ENCODE data around the gene STEAP4.
"Not testable (repeated sequence)": the region's sequence is repeated elsewhere in the genome, so short reads cannot be mapped to it uniquely, and the experiment has no call there.

STEAP4 gene

DNA sequence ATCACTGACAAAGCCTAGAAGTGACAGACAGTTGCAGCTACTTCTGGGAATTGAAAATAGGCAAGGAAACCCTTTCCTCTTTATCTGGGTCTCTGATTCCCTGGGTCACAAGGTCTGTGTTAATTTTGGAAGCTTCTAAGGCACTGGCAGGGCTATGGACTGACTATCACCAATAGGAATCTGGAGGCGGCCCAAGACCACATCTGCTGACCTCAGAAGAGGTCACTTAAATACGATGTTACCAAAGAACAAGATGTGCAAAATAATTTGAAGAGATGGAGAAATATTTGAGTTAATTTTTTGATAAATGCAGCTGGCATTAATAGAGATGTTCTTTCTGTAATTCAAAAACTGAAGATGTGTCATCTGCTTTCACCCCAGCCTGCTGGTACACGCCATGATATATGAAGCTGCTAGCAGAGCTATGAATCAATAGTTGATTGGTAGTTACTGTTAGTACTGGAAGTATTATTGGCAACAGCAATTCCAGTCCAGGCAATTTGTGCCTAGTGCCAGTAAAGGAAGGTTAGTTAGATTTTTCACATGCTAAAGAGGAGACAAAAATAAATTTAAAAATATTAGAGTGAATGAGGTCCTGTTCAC, 5.5 kb upstream of the STEAP4 start:
- no peak for DNase-seq

DNA sequence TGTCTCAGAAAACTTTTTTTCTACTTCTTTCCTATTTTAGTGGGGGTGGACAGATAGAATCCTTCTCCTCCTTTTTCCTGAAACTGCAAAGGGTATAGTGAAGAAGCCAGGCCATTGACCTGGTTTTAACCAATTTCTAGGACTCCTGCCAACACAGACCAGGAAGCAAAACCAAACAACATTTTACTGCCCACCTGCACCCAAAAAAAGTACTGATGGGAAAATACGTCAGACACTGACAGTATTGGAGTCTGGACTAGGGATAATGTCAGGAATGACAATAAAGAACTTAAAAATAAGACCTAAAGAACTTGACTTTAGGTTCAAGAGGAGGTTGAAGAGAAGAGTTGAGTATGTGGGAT, 5.0 kb upstream of the STEAP4 start:
- DNase-seq, result no peak

DNA sequence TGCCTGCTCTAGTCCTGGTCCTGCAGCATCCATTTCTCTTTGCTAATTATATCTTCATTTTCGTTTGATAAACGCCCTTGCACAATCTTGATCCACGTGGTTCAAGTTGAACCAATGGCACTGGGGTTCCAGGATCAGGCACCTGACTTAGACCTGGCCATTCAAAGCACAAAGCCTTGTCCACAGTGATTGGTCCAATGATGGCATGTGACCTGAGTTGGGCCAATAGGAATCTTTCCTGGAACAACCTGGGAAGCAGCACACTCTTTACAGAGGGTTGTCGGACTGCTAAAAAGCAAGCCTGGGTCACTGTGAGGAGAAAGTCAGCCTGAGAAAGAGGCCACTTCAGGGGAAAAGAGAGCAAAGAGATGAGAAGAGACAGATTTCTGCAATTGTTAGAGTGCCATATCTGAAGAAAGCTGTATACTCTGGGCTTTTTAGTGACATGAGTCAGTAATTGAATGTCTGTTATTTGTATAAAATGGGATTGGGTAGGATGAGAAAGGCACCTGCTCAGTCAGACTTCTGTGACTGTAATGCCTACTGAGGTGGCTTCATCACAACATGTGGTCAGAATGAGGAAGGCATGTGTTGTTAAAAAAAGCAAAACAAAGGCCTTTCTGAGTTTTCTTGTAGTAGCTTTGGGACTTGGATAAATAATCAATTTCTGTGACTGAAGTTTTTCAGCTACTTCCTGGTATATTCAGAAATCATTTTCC, 4.4 kb upstream of the STEAP4 start:
- no peak for DNase-seq

DNA sequence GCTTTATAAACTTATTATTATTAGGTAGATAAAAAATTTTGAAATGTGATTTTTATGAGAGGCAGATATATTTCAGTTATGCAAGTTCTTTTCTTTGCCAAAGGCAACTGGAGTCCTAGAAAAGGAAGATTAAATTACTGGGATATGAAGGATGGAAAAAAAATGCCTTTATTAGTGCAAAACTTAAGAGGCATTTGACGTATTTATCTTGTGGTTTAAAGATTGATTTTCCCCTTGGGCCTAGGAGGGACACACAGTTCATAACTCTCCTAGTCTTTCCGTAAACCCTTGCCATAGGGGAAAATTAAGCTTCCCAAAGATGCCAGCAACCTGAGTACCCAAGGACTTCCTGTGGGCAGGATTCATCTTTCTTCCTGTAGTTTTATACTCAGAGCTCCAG, 3.1 kb upstream of the STEAP4 start:
- DNase-seq, result no peak

DNA sequence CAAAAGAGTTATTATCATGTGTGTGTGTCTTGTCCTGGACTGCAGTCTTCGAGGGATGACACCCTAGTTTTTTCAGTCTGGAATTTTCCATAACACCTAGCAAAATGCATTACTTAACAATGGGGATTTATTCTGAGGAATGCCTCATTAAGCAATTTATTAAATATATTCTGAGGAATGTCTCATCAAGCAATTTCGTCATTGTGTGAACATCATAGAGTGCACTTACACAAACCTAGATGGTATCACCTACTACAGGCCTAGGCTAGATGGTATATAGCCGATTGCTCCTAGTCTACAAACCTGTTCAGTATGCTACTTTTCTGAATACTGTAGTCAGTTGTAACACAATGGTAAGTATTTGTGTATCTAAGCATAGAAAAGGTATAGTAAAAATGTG, 1.1 kb upstream of the STEAP4 start:
- no peak for DNase-seq

DNA sequence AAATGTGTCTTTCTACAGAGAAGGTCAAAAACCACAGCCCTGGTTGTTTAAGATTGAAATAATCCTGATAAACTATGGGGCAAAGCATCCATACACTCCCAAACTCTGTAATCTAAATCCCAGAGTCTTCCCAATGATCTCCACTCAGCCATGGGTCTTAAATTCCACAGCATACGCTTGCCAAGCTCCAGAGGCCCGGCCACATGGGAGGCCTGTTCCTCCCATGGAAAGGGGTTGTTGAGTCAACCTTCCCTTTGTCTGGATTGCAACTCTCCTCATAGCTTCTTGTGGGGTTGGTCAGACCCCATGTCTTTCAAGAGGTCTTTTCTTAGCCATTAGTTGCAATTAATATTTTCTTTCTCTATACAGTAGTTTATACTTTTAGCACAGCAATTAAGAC, 718 bp upstream of the STEAP4 start:
- DNase-seq, result no peak

DNA sequence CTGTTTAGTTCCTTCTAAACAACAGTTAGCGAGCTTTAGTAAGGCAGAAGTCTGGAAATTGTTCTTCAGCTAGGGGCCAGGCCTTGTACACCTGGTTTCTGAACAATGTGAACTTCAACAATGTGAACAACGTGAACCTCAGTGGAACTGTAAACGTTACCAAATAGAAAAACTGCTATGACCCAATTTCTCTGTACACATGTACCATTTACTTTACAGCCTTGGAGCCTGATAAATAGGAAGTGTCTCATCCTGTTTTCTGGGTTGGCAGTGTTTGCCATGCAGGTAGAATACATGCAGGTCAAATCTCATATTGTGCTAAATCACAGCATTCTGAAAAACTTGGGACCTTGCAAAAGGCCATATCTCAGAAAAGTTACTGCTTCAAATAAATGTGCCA, 1.6 kb downstream of the STEAP4 start:
- DNase-seq, result no peak

DNA sequence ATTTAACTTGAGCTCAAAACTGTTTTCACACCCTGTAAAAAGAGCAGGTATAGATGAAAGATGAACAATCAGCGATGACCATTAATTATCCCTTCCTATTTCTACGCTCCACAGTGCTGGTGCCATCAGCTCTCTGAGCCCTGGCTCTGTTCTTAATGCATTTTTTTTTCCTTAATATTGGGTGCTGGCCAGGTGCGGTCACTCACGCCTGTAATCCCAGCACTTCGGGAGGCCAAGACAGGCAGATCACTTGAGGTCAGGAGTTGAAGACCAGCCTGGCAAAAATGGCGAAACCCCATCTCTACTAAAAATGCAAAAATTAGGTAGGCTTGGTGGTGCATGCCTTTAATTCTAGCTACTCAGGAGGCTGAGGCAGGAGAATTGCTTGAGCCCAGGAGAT, 4.2 kb downstream of the STEAP4 start:
- no peak for DNase-seq

DNA sequence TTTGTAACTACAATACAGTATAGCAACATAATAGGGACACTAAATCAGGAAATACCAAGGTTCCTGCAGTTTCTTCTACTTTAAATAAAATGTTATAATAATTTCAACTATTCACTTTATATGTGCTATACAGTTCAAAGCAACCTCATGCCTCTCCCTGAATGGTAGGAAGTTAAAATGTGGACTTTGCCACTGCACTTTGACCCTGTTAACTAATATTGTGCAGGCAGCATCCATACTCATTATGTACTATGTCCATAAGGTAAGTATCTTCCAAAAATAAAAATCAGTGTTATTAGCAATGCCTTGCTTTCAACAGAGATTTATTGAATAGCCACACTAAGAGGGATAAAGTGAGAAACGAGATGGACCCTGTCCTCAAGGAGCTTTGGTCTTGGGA, 4.8 kb downstream of the STEAP4 start:
- DNase-seq, result no peak

DNA sequence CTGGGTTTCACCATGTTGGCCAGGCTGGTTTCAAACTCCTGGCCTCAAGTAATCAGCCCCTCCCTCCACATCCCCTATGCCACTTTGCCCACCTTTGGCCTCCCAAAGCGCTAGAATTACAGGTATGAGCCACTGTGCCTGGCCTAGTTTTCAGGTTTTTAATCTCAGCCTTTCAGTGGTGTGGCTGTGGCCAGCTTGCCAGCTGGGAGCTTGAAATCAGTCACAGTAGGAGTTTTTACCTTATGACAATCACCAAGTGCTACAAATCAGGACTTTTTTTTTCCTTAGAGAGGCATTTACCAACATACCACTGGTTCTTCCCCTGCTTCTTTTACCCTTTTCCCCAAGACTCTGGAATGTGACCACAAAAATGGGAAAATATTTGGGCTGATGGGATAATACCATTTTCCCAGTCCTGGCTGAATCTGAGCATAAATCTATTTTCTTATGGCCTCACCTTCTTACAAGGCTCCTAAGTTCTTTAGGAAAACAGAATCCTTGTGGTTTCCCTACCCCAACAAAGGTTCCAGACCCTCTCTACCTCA, 6.2 kb downstream of the STEAP4 start:
- DNase-seq, result no peak

DNA sequence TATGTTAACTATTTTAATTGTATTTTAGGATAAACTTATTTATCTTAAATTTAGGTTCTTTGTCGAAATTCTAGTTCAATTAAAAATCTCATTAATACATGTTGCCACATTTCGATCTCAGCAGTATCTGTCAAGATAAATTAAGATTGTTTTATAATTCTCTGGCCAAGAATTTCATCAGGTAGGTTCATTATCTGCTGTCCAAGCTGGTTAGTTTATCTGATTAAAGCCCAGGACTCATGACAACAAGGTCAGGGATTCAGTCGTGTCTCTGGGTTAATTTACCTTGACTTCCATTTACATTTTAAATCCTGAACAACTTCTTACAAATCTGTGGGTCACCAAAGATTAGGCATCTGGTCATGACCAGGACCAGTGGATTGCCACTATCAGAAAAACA, 7.6 kb downstream of the STEAP4 start:
- DNase-seq, result no peak

DNA sequence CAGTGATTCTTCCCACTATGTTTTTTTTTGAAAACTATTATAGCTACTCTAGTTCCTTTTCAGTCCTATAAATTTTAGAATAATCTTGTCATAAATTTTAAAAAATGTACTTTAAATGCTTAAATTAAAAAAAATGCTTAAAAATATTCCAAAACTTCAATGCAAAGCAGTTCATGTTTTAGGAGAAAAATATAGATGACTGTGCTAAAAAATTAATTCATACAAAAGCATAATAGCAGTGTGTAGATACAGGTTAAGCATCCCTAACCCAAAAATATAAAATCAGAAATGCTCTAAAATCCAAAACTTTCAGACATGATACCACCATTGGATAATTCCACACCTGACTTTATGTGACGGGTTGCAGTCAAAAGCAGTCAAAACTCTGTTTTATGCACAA, 12.8 kb downstream of the STEAP4 start:
- no peak for DNase-seq

DNA sequence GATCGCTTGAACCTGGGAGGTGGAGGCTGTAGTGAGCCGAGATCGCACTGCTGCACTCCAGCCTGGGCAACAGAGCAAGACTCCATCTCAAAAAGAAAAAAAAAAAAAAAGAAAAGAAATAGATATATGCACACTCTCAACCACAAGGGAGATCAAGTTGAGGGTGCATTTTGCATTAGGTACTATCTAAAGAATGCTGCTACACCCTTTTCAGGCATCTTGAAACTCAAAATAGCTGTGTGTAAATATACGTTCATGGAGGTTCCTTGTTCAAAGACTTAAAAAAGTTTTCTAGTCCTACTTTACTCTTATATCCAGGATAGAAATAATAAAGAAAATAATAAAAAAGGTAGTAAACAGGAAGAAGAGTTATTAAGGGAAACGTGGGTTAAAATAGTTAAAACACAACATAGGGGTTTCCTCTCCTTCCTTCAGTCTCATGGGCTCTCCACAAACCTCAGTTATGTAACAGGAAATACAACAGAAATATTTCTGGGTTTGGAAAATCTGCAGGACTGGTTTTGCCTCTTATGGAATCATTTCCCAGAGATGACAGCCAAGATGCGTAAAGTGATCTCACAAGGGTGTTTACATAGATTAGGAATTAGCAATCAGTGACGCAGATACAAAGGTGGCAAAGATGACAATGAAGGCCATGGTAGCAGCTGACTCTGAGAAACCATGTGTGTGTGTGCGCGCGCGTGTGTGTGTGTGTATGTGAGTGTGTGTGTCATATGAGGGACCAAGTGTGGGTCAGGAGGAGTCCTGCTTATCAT, 15.1 kb downstream of the STEAP4 start:
- no peak for DNase-seq

DNA sequence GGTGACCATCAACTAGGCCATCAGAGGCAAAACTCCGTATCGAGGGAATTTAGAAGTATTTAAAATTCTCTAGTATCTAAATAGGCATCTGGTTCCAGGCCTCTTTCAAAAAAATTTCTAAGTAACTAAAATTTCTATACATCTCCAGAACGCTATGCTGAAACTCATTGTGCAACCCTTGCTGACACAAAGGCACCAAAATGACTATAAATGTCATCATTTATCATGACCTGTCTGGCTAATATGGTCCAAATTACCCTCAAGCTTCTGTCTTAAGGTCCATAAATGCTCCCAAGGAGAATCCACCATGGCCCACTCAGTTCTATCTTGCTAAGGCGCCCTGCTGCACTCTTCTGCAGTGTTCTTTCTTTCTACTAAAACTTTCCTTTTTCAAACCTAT, 16.2 kb downstream of the STEAP4 start:
- no peak for DNase-seq

DNA sequence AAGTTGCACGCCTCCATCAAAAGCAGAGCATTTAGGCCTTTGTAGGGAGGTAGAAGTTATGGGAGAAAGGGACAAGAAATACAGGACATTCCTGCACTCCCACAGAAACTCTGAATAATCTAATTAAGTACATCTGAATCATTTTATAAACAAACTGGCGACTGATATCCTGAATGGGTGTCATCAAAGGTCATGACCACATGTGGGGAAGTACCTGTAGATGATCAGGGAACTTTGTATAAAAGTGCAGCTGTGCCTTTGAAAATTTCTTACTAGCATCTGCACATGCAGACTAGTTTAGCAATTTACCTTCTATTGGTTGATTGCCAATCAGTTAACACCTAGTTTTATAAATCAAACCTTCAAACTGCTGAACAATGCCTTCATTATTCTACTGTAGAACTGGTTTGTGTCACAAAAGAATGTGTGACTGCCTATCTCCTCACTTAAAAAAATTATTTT, 17.1 kb downstream of the STEAP4 start:
- no peak for DNase-seq

DNA sequence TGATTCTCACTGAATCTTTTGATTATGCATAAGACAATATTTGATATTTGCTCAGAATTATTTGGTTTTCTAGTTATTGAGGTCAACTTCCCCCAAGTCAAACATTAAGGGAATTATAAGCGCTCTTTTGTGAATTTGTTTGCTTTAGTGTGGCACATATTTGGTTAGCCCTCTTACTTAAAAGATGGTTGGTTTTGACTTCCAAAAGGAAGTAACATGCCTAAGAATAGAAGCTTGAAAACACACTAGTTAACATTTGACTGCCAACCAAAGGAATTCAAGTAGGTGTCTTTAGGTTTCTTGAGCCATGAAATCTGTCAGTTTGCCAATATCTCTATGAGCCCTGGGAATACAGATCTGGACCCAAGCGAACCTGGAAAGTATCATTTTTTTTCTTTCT, 24.9 kb downstream of the STEAP4 start:
- DNase-seq, result no peak

DNA sequence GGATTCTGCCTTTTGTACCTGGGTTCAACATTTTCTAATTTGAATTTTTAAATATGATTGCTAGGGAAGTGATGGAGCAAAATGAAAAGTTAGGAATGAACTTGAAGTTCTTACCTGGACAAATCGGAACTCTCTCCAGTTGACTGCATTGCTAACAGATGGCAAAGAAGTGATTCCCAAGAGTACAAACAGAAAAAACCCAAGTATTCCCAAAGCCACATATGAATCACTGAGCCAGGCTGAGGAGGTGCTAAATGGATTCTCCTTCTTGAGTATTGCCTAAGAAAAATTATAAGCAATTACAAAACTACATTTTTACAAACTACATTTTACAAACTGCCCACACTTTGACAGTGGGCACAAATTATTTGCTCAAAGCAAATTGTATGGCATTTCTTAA, 25.9 kb downstream of the STEAP4 start:
- no peak for DNase-seq

DNA sequence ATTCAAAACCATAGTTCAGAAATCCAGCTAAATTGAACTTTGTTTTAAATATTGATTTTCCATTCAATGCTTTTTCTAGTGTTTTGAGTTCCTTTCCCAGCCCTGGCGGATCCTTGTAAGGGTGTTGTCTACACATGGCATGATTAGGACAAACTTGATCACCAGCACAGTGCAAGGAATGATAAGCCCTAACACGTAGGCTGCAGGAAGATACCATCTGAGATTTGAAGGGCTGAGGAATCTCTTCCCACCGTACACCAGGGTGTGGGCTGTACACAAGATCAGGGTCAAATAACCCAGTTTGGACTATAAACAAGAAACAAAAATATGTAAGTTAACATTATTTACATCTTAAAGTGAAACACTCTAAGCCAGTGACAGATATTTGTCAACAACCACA, 27.4 kb downstream of the STEAP4 start:
- DNase-seq, result no peak

DNA sequence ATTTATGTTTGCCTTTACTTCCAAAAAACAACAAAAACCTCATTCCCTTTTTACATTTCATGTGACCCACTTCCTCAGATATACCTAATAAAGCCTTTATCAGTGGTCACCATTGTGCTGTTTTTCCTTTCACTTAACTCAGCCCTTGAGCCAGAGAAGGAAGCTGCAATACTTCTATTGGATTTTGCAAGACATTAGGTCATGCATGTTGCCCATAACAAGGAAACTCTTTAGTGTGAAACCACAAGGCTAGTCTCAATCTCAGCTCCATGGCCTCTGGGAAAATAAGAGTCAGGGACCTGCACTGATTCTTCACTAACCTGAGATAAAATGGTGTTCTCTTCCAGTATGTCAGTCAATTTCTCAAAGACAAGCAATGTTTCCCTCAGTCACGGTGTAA, 27.8 kb downstream of the STEAP4 start:
- DNase-seq, result no peak

DNA sequence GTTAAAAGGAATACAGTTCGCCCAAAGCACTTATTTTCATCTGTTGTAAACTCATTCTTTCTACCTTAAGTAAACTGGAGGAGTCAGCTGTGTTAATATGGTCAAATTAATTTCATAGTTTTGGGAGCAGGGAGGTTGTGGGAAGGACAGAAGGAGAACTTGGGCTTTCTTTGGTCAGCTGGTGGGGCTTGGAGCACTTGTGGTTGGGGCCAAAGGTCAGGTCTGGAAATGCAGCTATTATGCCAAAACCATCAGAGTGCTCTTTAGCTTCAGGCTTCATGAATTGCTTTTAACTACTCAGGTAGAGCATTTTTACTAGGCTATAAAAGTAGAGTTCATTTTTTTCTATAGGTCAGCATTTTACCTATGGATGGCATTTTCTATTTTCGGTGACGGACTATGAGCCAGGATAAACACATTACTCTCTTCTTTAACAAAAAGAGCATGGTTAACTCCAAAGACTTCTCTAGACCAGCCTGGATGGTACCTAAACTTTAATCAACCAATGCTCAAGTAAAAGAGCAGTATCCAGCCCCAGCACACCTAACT, 30.0 kb downstream of the STEAP4 start:
- no peak for DNase-seq

DNA sequence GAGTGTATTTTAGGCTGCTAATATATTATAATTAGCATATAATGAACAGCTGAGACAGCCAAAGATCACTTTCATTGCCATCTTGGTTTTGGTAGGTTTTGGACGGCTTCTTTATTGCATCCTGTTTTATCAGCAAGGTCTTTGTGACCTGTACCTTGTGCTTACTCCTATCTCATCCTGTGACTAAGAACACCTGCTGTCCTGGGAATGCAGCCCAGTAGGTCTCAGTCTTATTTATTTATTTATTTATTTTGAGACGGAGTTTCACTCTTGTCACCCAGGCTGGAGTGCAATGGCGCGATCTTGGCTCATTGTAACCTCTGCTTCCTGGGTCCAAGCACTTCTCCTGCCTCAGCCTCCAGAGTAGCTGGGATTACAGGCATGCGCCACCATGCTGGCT, 31.8 kb downstream of the STEAP4 start:
- not testable (repeated sequence) for DNase-seq

DNA sequence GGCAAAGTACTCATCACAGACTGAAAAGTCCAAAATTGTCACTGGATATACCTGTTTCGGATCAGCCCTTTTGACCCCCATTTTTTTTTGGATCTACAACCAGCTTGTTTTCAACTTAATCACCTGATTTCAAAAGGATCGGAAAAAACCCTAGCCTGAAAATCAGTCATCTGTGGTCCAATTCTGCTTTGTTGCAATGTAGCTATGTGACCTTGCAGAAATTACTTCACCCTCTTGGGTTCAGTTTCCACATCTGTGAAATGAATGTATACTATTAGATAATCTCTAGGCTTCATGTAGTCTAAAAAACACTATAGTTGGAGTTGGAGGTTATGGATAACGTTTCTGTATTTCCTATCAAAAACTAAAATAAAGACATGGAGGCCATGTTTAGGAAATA, 37.1 kb downstream of the STEAP4 start:
- DNase-seq, result no peak

DNA sequence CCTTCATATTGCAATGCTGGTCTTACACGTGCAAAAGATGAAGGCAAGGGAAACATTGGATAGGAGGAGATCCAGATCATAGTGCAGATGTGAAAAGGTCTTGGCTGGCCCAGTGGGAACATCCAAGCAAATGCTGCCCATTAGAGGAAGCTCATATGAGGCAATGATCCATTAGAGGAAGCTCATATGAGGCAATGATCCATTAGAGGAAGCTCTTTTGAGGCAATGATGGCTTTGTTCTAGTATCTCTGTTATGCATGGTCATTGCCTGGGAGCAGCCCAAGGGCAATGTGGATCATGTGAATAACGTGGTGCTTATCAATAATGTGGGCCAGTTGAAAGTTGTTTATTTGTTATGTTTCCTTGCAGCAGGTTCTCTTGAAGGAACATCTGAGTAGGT, 37.8 kb downstream of the STEAP4 start:
- DNase-seq, result no peak

DNA sequence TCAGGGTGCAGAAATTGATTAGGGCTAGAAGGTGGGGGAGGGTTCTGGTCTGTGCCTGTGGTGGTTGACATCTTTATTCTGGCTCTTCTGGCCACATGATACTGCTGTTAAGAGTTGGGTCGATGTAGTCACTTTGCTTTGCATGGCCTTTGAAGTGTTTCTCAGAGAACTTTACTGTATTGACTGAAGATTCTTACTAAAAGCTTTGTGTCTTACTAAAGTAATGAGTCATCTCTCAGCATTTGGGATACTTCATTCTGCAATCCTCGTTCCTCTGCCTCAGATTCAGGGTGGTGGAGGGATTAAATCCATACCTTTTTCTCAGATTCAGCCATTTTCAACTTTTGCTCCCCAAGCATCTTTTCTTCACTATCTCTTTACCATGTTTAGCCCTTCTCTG, 38.6 kb downstream of the STEAP4 start:
- DNase-seq, result no peak
